ENCODE measurements around the gene ZMYND8.
"Not testable (repeated sequence)": the region's sequence is repeated elsewhere in the genome, so short reads cannot be mapped to it uniquely, and the experiment has no call there.

GRCh38 chr20:47366301-47366700, 9.8 kb upstream of the ZMYND8 start:
- not testable (repeated sequence) for TF ChIP-seq CTCF (conservative IDR thresholded peaks at IDR 0.05; ENCODE audit: low read depth, low read length); EZH2 (IDR thresholded peaks at IDR 0.05; ENCODE audit: low read length, unreplicated experiment)
